MCF 10A (cell line): ENCODE data around the gene ZDHHC17. TPM values are rescaled to one million over a fixed set of nuclear protein-coding genes. Genes with fewer than 3 reads are reported as not detected.

ENCODE experiments used
- BruUV-seq: library from RNA; stranded (reverse); fragments of 400-500 nt; replicated peaks from 2 replicates; lab custom pipeline; 2021; lab: Mats Ljungman, UMichigan
- CTCF ChIA-PET: fragments of 300-600 bp; sonication (Branson Sonifier 250); formaldehyde crosslinking; extraction: SDS; loops from one replicate; lab custom pipeline; 2021; ENCODE audit warnings: antibody characterized with exemption, inconsistent platforms; lab: Yijun Ruan, JAX
- POLR2A ChIA-PET: fragments of 300-600, 350-650 bp; sonication (Branson Sonifier 250); formaldehyde crosslinking; extraction: SDS; loops from one replicate; lab custom pipeline; 2020; ENCODE audit warnings: antibody characterized with exemption, inconsistent platforms; lab: Yijun Ruan, JAX
- DNase-seq: peaks from one replicate; pipeline ENCODE4 v3.0.0-alpha.2; 2018; ENCODE audit not compliant: unreplicated experiment
- H3K27ac Mint-ChIP-seq: one replicate; pipeline ENCODE4 v1.8.0; 2022; ENCODE audit warnings: mild to moderate bottlenecking, low read depth, mixed read lengths; ENCODE audit not compliant: unreplicated experiment
- H3K27me3 Mint-ChIP-seq: one replicate; pipeline ENCODE4 v1.8.0; 2022; ENCODE audit warnings: mixed read lengths; ENCODE audit not compliant: insufficient read depth, unreplicated experiment
- H3K36me3 Mint-ChIP-seq: one replicate; pipeline ENCODE4 v1.8.0; 2022; ENCODE audit warnings: mild to moderate bottlenecking, moderate library complexity, mixed read lengths; ENCODE audit not compliant: insufficient read depth, unreplicated experiment
- H3K4me1 Mint-ChIP-seq: one replicate; pipeline ENCODE4 v1.8.0; 2022; ENCODE audit warnings: mixed read lengths; ENCODE audit not compliant: insufficient read depth, unreplicated experiment
- H3K4me3 Mint-ChIP-seq: one replicate; pipeline ENCODE4 v1.8.0; 2022; ENCODE audit warnings: mild to moderate bottlenecking, moderate library complexity, mixed read lengths; ENCODE audit not compliant: unreplicated experiment
- H3K9me3 Mint-ChIP-seq: one replicate; pipeline ENCODE4 v1.8.0; 2022; ENCODE audit warnings: mixed read lengths; ENCODE audit not compliant: unreplicated experiment
- CTCF ChIP-seq: fragments of 200-600 bp; IDR thresholded peaks from one replicate; pipeline ENCODE4 v1.8.0; 2022; ENCODE audit warnings: antibody characterized with exemption, mild to moderate bottlenecking; ENCODE audit not compliant: unreplicated experiment
- intact Hi-C: fragments of 100-400 bp; cut with micrococcal nuclease; formaldehyde crosslinking; loops from 2 replicates; pipeline ENCODE4 v1.14.1; 2022
- total RNA-seq: library from RNA; stranded (reverse); gene quantifications from 2 replicates; pipeline ENCODE4 v1.2.3, GENCODE V29; 2022

The ZDHHC17 gene
- total RNA-seq, 1 experiment from 2014 or later, result 26.9 TPM

DNA sequence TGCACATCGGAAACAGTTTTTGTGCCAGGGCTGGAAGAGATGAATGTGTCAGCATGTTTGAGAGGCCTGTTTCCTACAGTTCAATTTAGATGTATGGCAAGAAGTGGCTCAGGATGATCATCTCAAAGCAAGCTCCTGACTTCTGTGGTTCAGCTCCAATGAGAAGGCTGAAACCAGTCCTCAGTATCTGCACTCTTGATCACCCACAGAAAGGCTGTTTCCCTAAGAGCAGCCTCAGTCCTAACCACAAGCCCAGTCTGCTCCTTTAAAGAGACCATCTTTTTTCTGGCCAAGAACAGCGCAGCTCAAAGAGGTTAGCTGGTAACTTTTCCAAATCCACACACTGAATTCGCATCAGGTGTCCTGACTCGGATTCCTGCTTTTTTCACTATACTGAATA, 95.7 kb downstream of the ZDHHC17 start:
- CTCF ChIA-PET, result interaction anchor here (2.3 kb wide), 1 partner anchor 151 kb away, joined by 6 read pairs; no protein-coding TSS in a partner anchor
- POLR2A ChIA-PET, result no interaction called here
- peaks cover 23% of the 10 kb centered on the region for H3K36me3 Mint-ChIP-seq
- intact Hi-C loops, result no loop called here
- TF ChIP-seq CTCF, result no peak
- no TSS peak for BruUV-seq
- H3K4me3 Mint-ChIP-seq, result no peak overlapping the region
- no peak overlapping the region for H3K27ac Mint-ChIP-seq
- H3K27me3 Mint-ChIP-seq, result no peaks in the 10 kb centered on the region
- no peaks in the 10 kb centered on the region for H3K9me3 Mint-ChIP-seq
- no peaks in the 10 kb centered on the region for H3K4me1 Mint-ChIP-seq
- DNase-seq, result no peak

GRCh38 chr12:76860256-76860655, 96.3 kb downstream of the ZDHHC17 start:
- no peak for DNase-seq
- Mint-ChIP-seq H3K27ac (no peak overlapping the region), H3K4me1 (no peaks in the 10 kb centered on the region), H3K4me3 (no peak overlapping the region), H3K36me3 (peaks cover 23% of the 10 kb centered on the region), H3K27me3 (no peaks in the 10 kb centered on the region), H3K9me3 (no peaks in the 10 kb centered on the region)
- POLR2A ChIA-PET, result interaction anchor here (0.6 kb wide), 1 partner anchor 88 kb away, joined by 4 read pairs; no protein-coding TSS in a partner anchor
- CTCF ChIA-PET, result interaction anchor here (0.5 to 2.3 kb wide), 2 partner anchors 150 to 595 kb away, joined by 3 to 6 read pairs; no protein-coding TSS in a partner anchor
- TF ChIP-seq CTCF, result no peak
- BruUV-seq, result no TSS peak
- intact Hi-C loops, result no loop called here

GRCh38 chr12:76863005-76863670, 99.2 kb downstream of the ZDHHC17 start:
- Mint-ChIP-seq H3K36me3 (peaks cover 7% of the 10 kb centered on the region), H3K4me3 (no peak overlapping the region), H3K27me3 (no peaks in the 10 kb centered on the region), H3K9me3 (no peaks in the 10 kb centered on the region), H3K4me1 (no peaks in the 10 kb centered on the region), H3K27ac (no peak overlapping the region)
- TF ChIP-seq CTCF, result no peak
- ChIA-PET CTCF (interaction anchor here (1.2 kb wide), 1 partner anchor 42 kb away, joined by 3 read pairs; no protein-coding TSS in a partner anchor), POLR2A (no interaction called here)
- intact Hi-C loops, result no loop called here
- DNase-seq, result no peak
- BruUV-seq, result no TSS peak

DNA sequence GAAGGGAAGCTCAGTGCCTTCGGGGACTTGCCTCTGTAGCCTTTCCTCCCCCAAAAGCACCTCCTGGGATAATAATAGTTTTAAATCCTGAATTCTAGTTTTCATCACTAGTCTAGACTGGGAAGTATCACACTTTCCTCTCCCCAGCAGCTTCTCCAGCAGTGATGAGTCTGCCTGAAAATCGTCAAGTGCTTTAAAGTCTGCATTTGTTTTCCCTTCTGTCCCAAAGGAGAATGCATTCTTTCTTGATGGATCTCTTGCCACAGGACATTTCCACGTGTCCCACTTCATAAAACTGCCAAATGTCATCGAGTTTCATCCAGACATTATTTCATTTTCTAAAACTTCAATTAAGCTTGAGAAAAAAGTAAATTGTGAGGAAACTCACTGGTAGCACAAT, 99.9 kb downstream of the ZDHHC17 start:
- H3K4me3 Mint-ChIP-seq, result no peak overlapping the region
- no TSS peak for BruUV-seq
- no peaks in the 10 kb centered on the region for H3K4me1 Mint-ChIP-seq
- intact Hi-C loops, result no loop called here
- peaks cover 7% of the 10 kb centered on the region for H3K36me3 Mint-ChIP-seq
- H3K27me3 Mint-ChIP-seq, result no peaks in the 10 kb centered on the region
- TF ChIP-seq CTCF, result no peak
- CTCF ChIA-PET, result interaction anchor here (1.2 kb wide), 1 partner anchor 43 kb away, joined by 3 read pairs; no protein-coding TSS in a partner anchor
- POLR2A ChIA-PET, result no interaction called here
- DNase-seq, result no peak
- no peaks in the 10 kb centered on the region for H3K9me3 Mint-ChIP-seq
- H3K27ac Mint-ChIP-seq, result no peak overlapping the region
